IMR-90 (cell line): ENCODE data around the gene GDPD1. TPM values are rescaled to one million over a fixed set of nuclear protein-coding genes. Genes with fewer than 3 reads are reported as not detected.

Experiments
- ATAC-seq: fragments of 200-7000 bp; cut with Tn5 transposase; 2 replicates; pipeline ENCODE4 v1.9.1; 2020; ENCODE audit warnings: low read depth, mild to moderate bottlenecking, moderate library complexity
- BruUV-seq: library from RNA; stranded (reverse); fragments of 400-500 nt; replicated peaks from 2 replicates; lab custom pipeline; 2021; lab: Mats Ljungman, UMichigan
- CTCF ChIA-PET: fragments of 300-600 bp; formaldehyde crosslinking; extraction: SDS; loops from one replicate; lab custom pipeline; 2021; ENCODE audit warnings: antibody characterized with exemption; lab: Yijun Ruan, JAX
- POLR2A ChIA-PET: fragments of 300-600 bp; sonication (Branson Sonifier 250); formaldehyde crosslinking; loops from one replicate; lab custom pipeline; 2022; ENCODE audit warnings: antibody characterized with exemption; ENCODE audit not compliant: unreplicated experiment; lab: Charles Lee
- DNase-seq: peaks from one replicate; pipeline ENCODE4 v3.0.0; 2013
- H2AFZ ChIP-seq: replicated peaks from 2 replicates; pipeline ENCODE3; 2013; ENCODE audit warnings: low read length, mild to moderate bottlenecking; ENCODE audit not compliant: poor library complexity
- H2AK5ac ChIP-seq: 2 replicates; pipeline ENCODE4 v1.6.1; 2013; ENCODE audit warnings: low read depth, low read length, inconsistent platforms
- H2AK9ac ChIP-seq: replicated peaks from 2 replicates; pipeline ENCODE3; 2013; ENCODE audit warnings: mild to moderate bottlenecking, low read depth, low read length, moderate library complexity; ENCODE audit not compliant: poor library complexity
- H2BK120ac ChIP-seq: 2 replicates; pipeline ENCODE4 v1.6.1; 2013; ENCODE audit warnings: low read depth, low read length, inconsistent platforms
- H2BK15ac ChIP-seq: 3 replicates; pipeline ENCODE4 v1.6.1; 2013; ENCODE audit warnings: low read depth, low read length, inconsistent platforms
- H2BK20ac ChIP-seq: 2 replicates; pipeline ENCODE4 v1.6.1; 2013; ENCODE audit warnings: low read depth, mild to moderate bottlenecking, inconsistent platforms, low read length, moderate library complexity
- H2BK5ac ChIP-seq: 2 replicates; pipeline ENCODE4 v1.6.1; 2013; ENCODE audit warnings: mild to moderate bottlenecking, low read depth, low read length, inconsistent platforms; ENCODE audit not compliant: poor library complexity, severe bottlenecking
- H3K14ac ChIP-seq: replicated peaks from 2 replicates; pipeline ENCODE4 v1.6.1; 2013; ENCODE audit warnings: low read depth, low read length, inconsistent platforms
- H3K18ac ChIP-seq: 2 replicates; pipeline ENCODE4 v1.6.1; 2013; ENCODE audit warnings: low read depth, low read length, control low read depth
- H3K23ac ChIP-seq: 2 replicates; pipeline ENCODE4 v1.6.1; 2013; ENCODE audit warnings: low read depth, low read length, inconsistent platforms
- H3K27ac ChIP-seq: 2 replicates; pipeline ENCODE4 v1.5.1; 2013; ENCODE audit warnings: mild to moderate bottlenecking, control low read depth, low read length; ENCODE audit not compliant: insufficient read depth
- H3K27me3 ChIP-seq: 2 replicates; pipeline ENCODE4 v1.6.1; 2013; ENCODE audit warnings: low read length; ENCODE audit not compliant: control insufficient read depth, insufficient read depth
- H3K36me3 ChIP-seq: 2 replicates; pipeline ENCODE4 v1.6.1; 2013; ENCODE audit warnings: low read length, mixed read lengths; ENCODE audit not compliant: control insufficient read depth, insufficient read depth
- H3K4ac ChIP-seq: 2 replicates; pipeline ENCODE4 v1.6.1; 2013; ENCODE audit warnings: low read depth, low read length, inconsistent platforms
- H3K4me1 ChIP-seq: 2 replicates; pipeline ENCODE4 v1.6.1; 2013; ENCODE audit warnings: low read length, mixed read lengths; ENCODE audit not compliant: control insufficient read depth, insufficient read depth
- H3K4me2 ChIP-seq: 2 replicates; pipeline ENCODE4 v1.6.1; 2013; ENCODE audit warnings: low read depth, mild to moderate bottlenecking, control low read depth, low read length, moderate library complexity
- H3K4me3 ChIP-seq: 2 replicates; pipeline ENCODE4 v1.5.1; 2013; ENCODE audit warnings: low read depth, mild to moderate bottlenecking, control low read depth, low read length, moderate library complexity; ENCODE audit not compliant: insufficient read depth
- H3K56ac ChIP-seq: 2 replicates; pipeline ENCODE4 v1.6.1; 2013; ENCODE audit warnings: low read length, inconsistent platforms; ENCODE audit not compliant: insufficient read depth; ENCODE audit errors: extremely low read depth
- H3K79me1 ChIP-seq, 2 experiments: 2 replicates each; pipeline ENCODE4 v1.6.1; 2013; ENCODE audit warnings: low read length in 2 of 2, inconsistent platforms in 1 of 2, low read depth in 1 of 2
- H3K9ac ChIP-seq: 2 replicates; pipeline ENCODE4 v1.6.1; 2013; ENCODE audit warnings: low read depth, low read length, control low read depth
- H3K9me1 ChIP-seq: 2 replicates; pipeline ENCODE4 v1.6.1; 2013; ENCODE audit warnings: low read length, inconsistent platforms; ENCODE audit not compliant: insufficient read depth
- H3K9me3 ChIP-seq: 2 replicates; pipeline ENCODE4 v1.6.1; 2013; ENCODE audit warnings: low read length; ENCODE audit not compliant: control insufficient read depth, insufficient read depth
- H4K20me1 ChIP-seq: 2 replicates; pipeline ENCODE4 v1.6.1; 2013; ENCODE audit warnings: low read length, inconsistent platforms; ENCODE audit not compliant: insufficient read depth
- H4K5ac ChIP-seq: 2 replicates; pipeline ENCODE4 v1.6.1; 2013; ENCODE audit warnings: mild to moderate bottlenecking, low read depth, low read length, control low read depth
- H4K8ac ChIP-seq, 2 experiments: 2 replicates each; pipeline ENCODE4 v1.6.1; 2013; ENCODE audit warnings: low read depth in 2 of 2, low read length in 2 of 2, control low read depth in 1 of 2, inconsistent platforms in 1 of 2
- H4K91ac ChIP-seq: 2 replicates; pipeline ENCODE4 v1.6.1; 2013; ENCODE audit warnings: low read depth, low read length, inconsistent platforms; ENCODE audit not compliant: insufficient read depth
- BHLHE40 ChIP-seq: fragments of 150-350 bp; IDR thresholded peaks from 2 replicates; pipeline ENCODE4 v1.6.1; 2016; ENCODE audit warnings: mild to moderate bottlenecking, low read depth, low read length
- CEBPB ChIP-seq: IDR thresholded peaks from 2 replicates; pipeline ENCODE4 v1.6.1; 2012; ENCODE audit warnings: low read depth, low read length, improper control_type of control experiment
- CHD1 ChIP-seq: IDR thresholded peaks from 2 replicates; pipeline ENCODE4 v1.6.1; 2012; ENCODE audit warnings: low read depth, low read length, improper control_type of control experiment
- CTCF ChIP-seq: conservative IDR thresholded peaks from 2 replicates; pipeline ENCODE4 v1.5.1; 2012; ENCODE audit warnings: mild to moderate bottlenecking, low read depth, low read length, improper control_type of control experiment
- ELK1 ChIP-seq: fragments of 150-350 bp; IDR thresholded peaks from 2 replicates; pipeline ENCODE4 v1.6.1; 2016; ENCODE audit warnings: low read depth, mild to moderate bottlenecking, low read length, moderate library complexity, borderline replicate concordance
- FOS ChIP-seq: fragments of 150-350 bp; IDR thresholded peaks from 2 replicates; pipeline ENCODE4 v1.6.1; 2016; ENCODE audit warnings: low read depth, low read length
- MAFK ChIP-seq: IDR thresholded peaks from 2 replicates; pipeline ENCODE4 v1.6.1; 2012; ENCODE audit warnings: low read depth, low read length, improper control_type of control experiment
- MAZ ChIP-seq: IDR thresholded peaks from 2 replicates; pipeline ENCODE4 v1.6.1; 2012; ENCODE audit warnings: low read depth, mild to moderate bottlenecking, low read length, improper control_type of control experiment, moderate library complexity, borderline replicate concordance
- MXI1 ChIP-seq: IDR thresholded peaks from 2 replicates; pipeline ENCODE4 v1.6.1; 2012; ENCODE audit warnings: low read depth, mild to moderate bottlenecking, low read length, moderate library complexity, borderline replicate concordance
- NFE2L2 ChIP-seq: fragments of 150-350 bp; IDR thresholded peaks from 2 replicates; pipeline ENCODE4 v1.6.1; 2016; ENCODE audit warnings: low read depth, mild to moderate bottlenecking, low read length
- POLR2A ChIP-seq: IDR thresholded peaks from 2 replicates; pipeline ENCODE4 v1.6.1; 2012; ENCODE audit warnings: mild to moderate bottlenecking, low read depth, low read length
- RAD21 ChIP-seq: IDR thresholded peaks from 2 replicates; pipeline ENCODE4 v1.6.1; 2012; ENCODE audit warnings: low read length, improper control_type of control experiment
- RCOR1 ChIP-seq: IDR thresholded peaks from 2 replicates; pipeline ENCODE4 v1.6.1; 2012; ENCODE audit warnings: mild to moderate bottlenecking, low read length, improper control_type of control experiment; ENCODE audit not compliant: insufficient replicate concordance
- RFX5 ChIP-seq: IDR thresholded peaks from 2 replicates; pipeline ENCODE4 v1.8.0; 2012; ENCODE audit warnings: low read depth, mild to moderate bottlenecking, low read length, moderate library complexity
- SMC3 ChIP-seq: fragments of 150-350 bp; IDR thresholded peaks from 2 replicates; pipeline ENCODE4 v1.6.1; 2016; ENCODE audit warnings: low read depth, mild to moderate bottlenecking, antibody characterized with exemption, low read length, moderate library complexity
- whole genome bisulfite sequencing, 2 experiments: methylation state at CpG; one replicate each; pipeline versions ENCODE4 v1.1.5 to v1.1.7; 2013; ENCODE audit warnings: missing lambda C conversion rate in 2 of 2; ENCODE audit not compliant: insufficient read length in 1 of 2; ENCODE audit errors: extremely low coverage in 2 of 2; 5-methylcytosine and 5-hydroxymethylcytosine counted together
- dilution Hi-C: fragments of 300-500 bp; cut with HindIII; formaldehyde crosslinking; loops from one replicate; pipeline ENCODE4 v1.14.3; 2018; ENCODE audit warnings: low sequenced_read_pairs; ENCODE audit not compliant: unreplicated experiment
- in situ Hi-C: fragments of 300-500 bp; cut with MboI; formaldehyde crosslinking; loops from 3 replicates; pipeline ENCODE4 v1.14.3; 2019; ENCODE audit warnings: low sequenced_read_pairs, inconsistent platforms, mixed read lengths
- intact Hi-C: fragments of 100-400 bp; cut with micrococcal nuclease; formaldehyde crosslinking; loops from 2 replicates; pipeline ENCODE4 v1.10.0; 2022
- polyA plus RNA-seq, 3 experiments: library from polyadenylated mRNA; depleted of rRNA; stranded (reverse); fragments of >200 nt; gene quantifications; 2 replicates each; pipeline ENCODE4 v1.2.3, GENCODE V29; 2012; ENCODE audit warnings: low replicate concordance in 1 of 3
- total RNA-seq: library from RNA; depleted of rRNA; stranded (reverse); fragments of >200 nt; gene quantifications from 2 replicates; pipeline ENCODE4 v1.2.3, GENCODE V29; 2012
- TF ChIP-seq, protein P1 (sequence below): fragments of 150-350 bp; IDR thresholded peaks from 2 replicates; pipeline ENCODE4 v1.6.1; 2017; ENCODE audit warnings: mild to moderate bottlenecking, antibody characterized with exemption, low read length, low read depth

Gene GDPD1
- total and polyA plus RNA-seq, 2 of the 4 experiments (the other 2 are of a cell fraction): 0.72 to 0.84 TPM

GRCh38 chr17:59287891-59288290 is 67.6 kb downstream of the GDPD1 start:
- no peak overlapping the region for H2AK9ac ChIP-seq
- BruUV-seq: no TSS peak
- no peaks in the 10 kb centered on the region for H3K79me1 ChIP-seq
- no peak overlapping the region for H2BK15ac ChIP-seq
- ChIA-PET CTCF (no interaction called here), POLR2A (no interaction called here)
- H3K18ac ChIP-seq: no peak overlapping the region
- DNase-seq (no peak), ATAC-seq (no peak)
- no peaks in the 10 kb centered on the region for H3K9me3 ChIP-seq
- no peaks in the 10 kb centered on the region for H4K20me1 ChIP-seq
- no peak overlapping the region for H2BK120ac ChIP-seq
- no peak overlapping the region for H3K23ac ChIP-seq
- H2BK20ac ChIP-seq: no peak overlapping the region
- H3K4me2 ChIP-seq: no peak overlapping the region
- H4K8ac ChIP-seq: no peak overlapping the region
- dilution Hi-C loops: no loop called here
- intact Hi-C loops: no loop called here
- TF ChIP-seq RCOR1 (no peak), MAFK (no peak), CHD1 (no peak), SMC3 (no peak), MAZ (no peak), CTCF (no peak), POLR2A (no peak), NFE2L2 (no peak), ELK1 (no peak), RAD21 (no peak), RFX5 (no peak), BHLHE40 (no peak), CEBPB (no peak), FOS (no peak), MXI1 (no peak)
- TF ChIP-seq, protein P1, sequence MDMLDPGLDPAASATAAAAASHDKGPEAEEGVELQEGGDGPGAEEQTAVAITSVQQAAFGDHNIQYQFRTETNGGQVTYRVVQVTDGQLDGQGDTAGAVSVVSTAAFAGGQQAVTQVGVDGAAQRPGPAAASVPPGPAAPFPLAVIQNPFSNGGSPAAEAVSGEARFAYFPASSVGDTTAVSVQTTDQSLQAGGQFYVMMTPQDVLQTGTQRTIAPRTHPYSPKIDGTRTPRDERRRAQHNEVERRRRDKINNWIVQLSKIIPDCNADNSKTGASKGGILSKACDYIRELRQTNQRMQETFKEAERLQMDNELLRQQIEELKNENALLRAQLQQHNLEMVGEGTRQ: no peak
- no peaks in the 10 kb centered on the region; the same call in 1 of the 2 replicates for H3K27me3 ChIP-seq
- no peak overlapping the region for H2BK5ac ChIP-seq
- no peaks in the 10 kb centered on the region for H3K36me3 ChIP-seq
- no CpG with 5 or more reads among the region's 3 CpGs for whole genome bisulfite sequencing, 2 experiments
- in situ Hi-C loops: no loop called here
- H3K27ac ChIP-seq: no peak overlapping the region
- H4K5ac ChIP-seq: no peak overlapping the region
- H3K56ac ChIP-seq: no peak overlapping the region
- no peak overlapping the region for H3K9ac ChIP-seq
- no peaks in the 10 kb centered on the region for H3K9me1 ChIP-seq
- no peak overlapping the region for H4K91ac ChIP-seq
- no peak overlapping the region for H3K4ac ChIP-seq
- no peak overlapping the region for H2AK5ac ChIP-seq
- no peak overlapping the region for H3K14ac ChIP-seq
- no peaks in the 10 kb centered on the region for H3K4me1 ChIP-seq
- no peak overlapping the region for H3K4me3 ChIP-seq
- H2AFZ ChIP-seq: no peak overlapping the region
